Neutrophil (primary cell): Measurements from ENCODE around the gene CHMP1B.

ENCODE experiments used
- H3K27ac ChIP-seq: fragments of 200-600 bp; sonication (generic); 2 replicates; pipeline ENCODE4 v1.5.1; 2016; ENCODE audit warnings: mild to moderate bottlenecking, moderate library complexity
- H3K27me3 ChIP-seq: fragments of 200-600 bp; sonication (generic); 2 replicates; pipeline ENCODE4 v1.6.0; 2016; ENCODE audit warnings: mild to moderate bottlenecking
- H3K36me3 ChIP-seq: fragments of 200-600 bp; sonication (generic); 2 replicates; pipeline ENCODE4 v1.5.1; 2017
- H3K4me1 ChIP-seq, 2 experiments: fragments of 200-600 bp in 1 of 2; sonication (generic) in 1 of 2; 1 replicate in 1 of 2; 2 replicates in 1 of 2; pipeline versions ENCODE4 v1.5.1 to v1.6.1; 2013 to 2016; ENCODE audit warnings: low read depth in 1 of 2, low read length in 1 of 2, mild to moderate bottlenecking in 1 of 2, moderate library complexity in 1 of 2; ENCODE audit not compliant: control insufficient read depth in 1 of 2, insufficient read depth in 1 of 2
- H3K4me3 ChIP-seq, 2 experiments: fragments of 200-600 bp in 1 of 2; sonication (generic) in 1 of 2; 1 replicate in 1 of 2; 2 replicates in 1 of 2; pipeline ENCODE4 v1.5.1; 2013 to 2016; ENCODE audit warnings: low read depth in 1 of 2, low read length in 1 of 2, mild to moderate bottlenecking in 1 of 2, moderate library complexity in 1 of 2
- H3K9me3 ChIP-seq: fragments of 200-600 bp; sonication (generic); 2 replicates; pipeline ENCODE4 v1.5.1; 2016
- TF ChIP-seq, protein P1 (sequence below): fragments of 200-600 bp; sonication (generic); IDR thresholded peaks from 2 replicates; pipeline ENCODE4 v1.5.1; 2016; ENCODE audit warnings: antibody characterized with exemption

Gene CHMP1B, protein sequence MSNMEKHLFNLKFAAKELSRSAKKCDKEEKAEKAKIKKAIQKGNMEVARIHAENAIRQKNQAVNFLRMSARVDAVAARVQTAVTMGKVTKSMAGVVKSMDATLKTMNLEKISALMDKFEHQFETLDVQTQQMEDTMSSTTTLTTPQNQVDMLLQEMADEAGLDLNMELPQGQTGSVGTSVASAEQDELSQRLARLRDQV

DNA sequence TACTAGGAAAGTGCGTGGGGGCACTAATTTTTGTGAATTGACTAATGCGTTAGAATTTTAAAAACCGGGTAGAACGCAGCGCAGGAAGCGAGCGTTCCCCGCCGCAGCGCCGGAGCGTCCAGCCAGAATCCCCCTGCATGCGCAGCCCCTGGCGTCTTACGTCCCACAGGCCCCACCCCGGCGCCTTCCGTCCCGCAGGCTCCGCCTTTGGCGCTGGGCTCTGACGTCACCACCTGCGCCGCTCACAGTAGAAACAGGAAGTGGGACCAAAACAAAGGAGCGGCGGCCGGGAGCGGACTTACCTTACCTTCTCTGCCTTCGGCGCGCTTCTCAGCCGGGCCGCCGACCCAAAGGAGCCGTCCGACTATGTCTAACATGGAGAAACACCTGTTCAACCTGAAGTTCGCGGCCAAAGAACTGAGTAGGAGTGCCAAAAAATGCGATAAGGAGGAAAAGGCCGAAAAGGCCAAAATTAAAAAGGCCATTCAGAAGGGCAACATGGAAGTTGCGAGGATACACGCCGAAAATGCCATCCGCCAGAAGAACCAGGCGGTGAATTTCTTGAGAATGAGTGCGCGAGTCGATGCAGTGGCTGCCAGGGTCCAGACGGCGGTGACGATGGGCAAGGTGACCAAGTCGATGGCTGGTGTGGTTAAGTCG lies at the start of gene CHMP1B:
Gene CHMP1B (plus strand): TSS at position 268 of the 660 bp plus-strand sequence. CDS start 99 bp downstream, at position 367.
- peaks cover 17% of the 10 kb centered on the region for H3K36me3 ChIP-seq
- TF ChIP-seq, protein P1, sequence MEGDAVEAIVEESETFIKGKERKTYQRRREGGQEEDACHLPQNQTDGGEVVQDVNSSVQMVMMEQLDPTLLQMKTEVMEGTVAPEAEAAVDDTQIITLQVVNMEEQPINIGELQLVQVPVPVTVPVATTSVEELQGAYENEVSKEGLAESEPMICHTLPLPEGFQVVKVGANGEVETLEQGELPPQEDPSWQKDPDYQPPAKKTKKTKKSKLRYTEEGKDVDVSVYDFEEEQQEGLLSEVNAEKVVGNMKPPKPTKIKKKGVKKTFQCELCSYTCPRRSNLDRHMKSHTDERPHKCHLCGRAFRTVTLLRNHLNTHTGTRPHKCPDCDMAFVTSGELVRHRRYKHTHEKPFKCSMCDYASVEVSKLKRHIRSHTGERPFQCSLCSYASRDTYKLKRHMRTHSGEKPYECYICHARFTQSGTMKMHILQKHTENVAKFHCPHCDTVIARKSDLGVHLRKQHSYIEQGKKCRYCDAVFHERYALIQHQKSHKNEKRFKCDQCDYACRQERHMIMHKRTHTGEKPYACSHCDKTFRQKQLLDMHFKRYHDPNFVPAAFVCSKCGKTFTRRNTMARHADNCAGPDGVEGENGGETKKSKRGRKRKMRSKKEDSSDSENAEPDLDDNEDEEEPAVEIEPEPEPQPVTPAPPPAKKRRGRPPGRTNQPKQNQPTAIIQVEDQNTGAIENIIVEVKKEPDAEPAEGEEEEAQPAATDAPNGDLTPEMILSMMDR: no peak
- H3K9me3 ChIP-seq: no peaks in the 10 kb centered on the region
- H3K27me3 ChIP-seq: no peaks in the 10 kb centered on the region
- H3K4me1 ChIP-seq: peaks cover 49 to 52% of the 10 kb centered on the region in 2 experiments
- peak within 1 kb of the TSS; percentile 92 for H3K27ac ChIP-seq
- H3K4me3 ChIP-seq: peak within 1 kb of the TSS; percentile 76 to 88

DNA sequence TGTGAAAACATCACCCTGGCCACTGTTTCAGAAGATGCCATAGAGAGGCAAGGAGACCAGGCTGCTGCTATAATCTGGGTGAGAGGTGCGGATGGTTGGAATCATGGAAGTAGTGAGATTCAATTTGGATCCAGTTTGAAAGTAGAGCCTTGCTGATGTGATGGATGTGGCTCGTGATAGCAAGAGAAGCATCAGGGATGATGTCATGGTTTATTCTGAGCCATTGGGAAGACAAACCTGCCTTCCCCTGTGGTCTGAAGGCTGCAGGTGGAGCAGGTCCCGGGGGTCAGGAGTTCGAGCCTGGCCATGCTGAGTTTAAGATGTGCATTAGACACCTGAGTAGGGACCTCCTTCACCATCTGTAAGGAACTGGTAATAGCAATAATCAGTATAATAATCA lies 49.6 kb upstream of the CHMP1B start:
- H3K36me3 ChIP-seq: no peaks in the 10 kb centered on the region
- no peak overlapping the region for H3K4me3 ChIP-seq
- no peaks in the 10 kb centered on the region for H3K9me3 ChIP-seq
- peaks cover 9% of the 10 kb centered on the region for H3K27me3 ChIP-seq
- TF ChIP-seq, protein P1: no peak
- no peak overlapping the region for H3K27ac ChIP-seq
- H3K4me1 ChIP-seq: no peaks in the 10 kb centered on the region

DNA sequence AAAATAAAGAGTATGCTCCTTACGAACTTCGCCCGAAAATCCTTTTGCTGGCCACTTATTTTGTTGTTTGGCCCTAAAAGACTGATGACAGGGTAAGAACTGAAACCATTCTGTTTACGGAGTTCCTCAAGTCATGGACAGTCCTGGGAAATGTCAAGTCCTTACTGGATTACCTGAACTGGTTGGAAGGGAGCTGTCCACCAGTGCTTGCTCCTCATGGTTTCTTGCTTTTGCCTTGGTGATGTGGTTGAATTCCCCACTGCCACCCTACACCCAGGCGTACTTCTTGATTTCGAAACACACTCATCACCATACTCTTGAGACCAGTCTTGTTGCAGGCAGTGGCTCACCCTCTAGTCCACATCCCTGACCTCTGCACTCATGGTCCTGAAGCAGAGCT lies 49.1 kb upstream of the CHMP1B start:
- no peaks in the 10 kb centered on the region for H3K4me1 ChIP-seq
- no peaks in the 10 kb centered on the region for H3K9me3 ChIP-seq
- H3K27me3 ChIP-seq: peaks cover 9% of the 10 kb centered on the region
- H3K27ac ChIP-seq: no peak overlapping the region
- no peak overlapping the region for H3K4me3 ChIP-seq
- no peaks in the 10 kb centered on the region for H3K36me3 ChIP-seq
- TF ChIP-seq, protein P1: no peak

DNA sequence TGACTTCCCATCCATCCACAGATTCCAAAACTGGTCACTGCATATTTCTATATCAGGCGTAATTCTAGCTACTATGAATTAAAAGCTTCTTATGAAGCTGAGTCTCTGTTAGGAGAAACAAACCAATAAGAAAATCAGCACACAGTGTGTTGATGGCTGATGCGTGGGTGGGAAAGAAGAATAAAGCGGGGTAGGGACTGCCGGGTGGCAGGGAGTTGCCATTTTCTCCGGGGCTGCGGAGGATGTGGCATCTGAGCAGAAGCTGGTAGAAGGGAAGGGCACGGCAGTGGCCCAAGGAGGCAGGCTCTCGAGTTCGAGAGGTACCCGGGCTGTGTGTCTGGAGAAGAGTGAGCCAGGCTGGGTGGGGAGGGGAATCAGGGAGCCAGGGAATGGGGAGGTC lies 48.6 kb upstream of the CHMP1B start:
- Histone ChIP-seq H3K36me3 (no peaks in the 10 kb centered on the region), H3K4me1 (no peaks in the 10 kb centered on the region), H3K27ac (no peak overlapping the region), H3K27me3 (peaks cover 9% of the 10 kb centered on the region), H3K9me3 (no peaks in the 10 kb centered on the region), H3K4me3 (no peak overlapping the region)
- TF ChIP-seq, protein P1: no peak

DNA sequence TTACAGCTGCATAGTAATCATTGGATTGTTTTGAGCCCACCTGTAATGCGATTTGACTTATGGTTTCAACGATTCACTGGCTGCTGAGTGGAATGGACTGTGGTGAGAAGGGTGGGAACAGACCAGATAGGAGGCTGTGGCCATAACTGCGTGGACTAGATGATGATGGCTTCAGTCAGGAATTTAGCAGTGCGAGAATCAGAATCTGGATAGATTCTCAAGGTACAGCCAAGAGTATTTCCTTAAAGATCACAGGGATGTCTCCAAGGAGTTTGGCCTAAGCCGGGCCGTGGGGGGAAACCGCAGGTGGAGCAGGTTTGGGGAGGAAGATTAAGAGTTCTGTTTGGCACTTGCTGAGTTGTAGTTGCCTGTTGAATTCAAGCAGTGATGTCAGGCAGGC lies 44.0 kb upstream of the CHMP1B start:
- TF ChIP-seq, protein P1: no peak
- no peaks in the 10 kb centered on the region for H3K4me1 ChIP-seq
- no peaks in the 10 kb centered on the region for H3K36me3 ChIP-seq
- H3K9me3 ChIP-seq: no peaks in the 10 kb centered on the region
- H3K27ac ChIP-seq: no peak overlapping the region
- H3K27me3 ChIP-seq: peaks cover 16% of the 10 kb centered on the region
- H3K4me3 ChIP-seq: no peak overlapping the region
